Uterus (tissue), 4 donors: ENCODE measurements around the gene BRD3. TPM values are rescaled to one million over a fixed set of nuclear protein-coding genes. Genes with fewer than 3 reads are reported as not detected.

Experiments
- DNase-seq, 2 donors: peaks; one replicate each; pipeline ENCODE4 v3.0.0-alpha.2; 2019 to 2020
- H3K27ac ChIP-seq, 2 donors: fragments of 200-600 bp; sonication (generic); 1 replicate in 1 of 2; 2 replicates in 1 of 2; pipeline ENCODE4 v1.5.1; 2016 to 2018
- H3K27me3 ChIP-seq, 2 donors: fragments of 200-600 bp; sonication (generic); one replicate each; pipeline ENCODE4 v1.5.1; 2018 to 2019; ENCODE audit warnings: control low read depth in 1 of 2
- H3K36me3 ChIP-seq, 2 donors: fragments of 200-600 bp; sonication (generic); one replicate each; pipeline ENCODE4 v1.5.1; 2019; ENCODE audit warnings: control low read depth in 1 of 2
- H3K4me1 ChIP-seq, 2 donors: fragments of 200-600 bp; sonication (generic); one replicate each; pipeline ENCODE4 v1.5.1; 2018 to 2019; ENCODE audit warnings: control low read depth in 1 of 2
- H3K4me3 ChIP-seq, 2 donors: fragments of 200-600 bp; sonication (generic); 1 replicate in 1 of 2; 2 replicates in 1 of 2; pipeline ENCODE4 v1.5.1; 2018 to 2019; ENCODE audit warnings: mild to moderate bottlenecking in 1 of 2
- H3K9me3 ChIP-seq, 2 donors: fragments of 200-600 bp; sonication (generic); one replicate each; pipeline ENCODE4 v1.5.1; 2019; ENCODE audit warnings: control low read depth in 1 of 2
- POLR2A ChIP-seq, 2 donors: fragments of 450-650 bp; IDR thresholded peaks; one replicate each; pipeline ENCODE4 v1.6.1; 2016; ENCODE audit warnings: antibody characterized with exemption in 2 of 2, mild to moderate bottlenecking in 1 of 2, moderate library complexity in 1 of 2
- intact Hi-C: fragments of 100-400 bp; cut with DNase I; formaldehyde crosslinking; loops from one replicate; pipeline ENCODE4 v1.15.1; 2023; ENCODE audit warnings: low total_unique reads
- total RNA-seq, 4 donors: library from RNA; depleted of rRNA in 3 of 4; stranded (reverse); fragments of >200 nt in 3 of 4; gene quantifications; one replicate each; pipeline versions ENCODE4 v1.1.0 to v1.2.4, GENCODE V29; 2014 to 2023
- TF ChIP-seq, protein P1 (sequence below), 4 experiments: fragments of 200-600 bp in 2 of 4; fragments of 450-650 bp in 2 of 4; sonication (generic) in 2 of 4; IDR thresholded peaks; one replicate each; pipeline ENCODE4 v1.5.1; 2016 to 2019; ENCODE audit warnings: antibody characterized with exemption in 4 of 4, mild to moderate bottlenecking in 2 of 4, moderate library complexity in 1 of 4
- donor health status: DM: yes; HTN: yes; CAD: no.

The BRD3 gene
- total RNA-seq, 4 donors from 2014 or later: 7.2 to 85.0 (median 42.6) TPM

DNA sequence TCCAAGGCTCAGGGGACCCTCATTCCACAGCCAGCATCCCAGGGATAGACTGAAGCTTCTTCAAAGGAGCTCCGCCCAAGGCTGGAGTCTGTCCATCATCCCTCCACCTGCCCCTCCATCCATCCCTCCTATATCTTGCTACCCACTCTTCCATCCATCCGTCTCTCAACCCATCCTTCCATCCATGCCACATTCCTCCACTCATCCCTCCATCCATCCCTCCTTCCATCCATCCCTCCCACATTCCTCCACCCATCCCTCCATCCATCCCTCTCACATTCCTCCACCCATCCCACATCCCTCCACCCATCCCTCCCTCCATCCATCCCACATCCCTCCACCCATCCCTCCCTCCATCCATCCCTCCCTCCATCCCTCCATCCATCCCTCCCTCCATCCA is 70.2 kb downstream of the BRD3 start:
- no peaks in the 10 kb centered on the region for H3K36me3 ChIP-seq
- intact Hi-C loops: no loop called here
- no peaks in the 10 kb centered on the region for H3K27me3 ChIP-seq
- H3K27ac ChIP-seq: no peak overlapping the region
- no peak for DNase-seq
- TF ChIP-seq, protein P1, sequence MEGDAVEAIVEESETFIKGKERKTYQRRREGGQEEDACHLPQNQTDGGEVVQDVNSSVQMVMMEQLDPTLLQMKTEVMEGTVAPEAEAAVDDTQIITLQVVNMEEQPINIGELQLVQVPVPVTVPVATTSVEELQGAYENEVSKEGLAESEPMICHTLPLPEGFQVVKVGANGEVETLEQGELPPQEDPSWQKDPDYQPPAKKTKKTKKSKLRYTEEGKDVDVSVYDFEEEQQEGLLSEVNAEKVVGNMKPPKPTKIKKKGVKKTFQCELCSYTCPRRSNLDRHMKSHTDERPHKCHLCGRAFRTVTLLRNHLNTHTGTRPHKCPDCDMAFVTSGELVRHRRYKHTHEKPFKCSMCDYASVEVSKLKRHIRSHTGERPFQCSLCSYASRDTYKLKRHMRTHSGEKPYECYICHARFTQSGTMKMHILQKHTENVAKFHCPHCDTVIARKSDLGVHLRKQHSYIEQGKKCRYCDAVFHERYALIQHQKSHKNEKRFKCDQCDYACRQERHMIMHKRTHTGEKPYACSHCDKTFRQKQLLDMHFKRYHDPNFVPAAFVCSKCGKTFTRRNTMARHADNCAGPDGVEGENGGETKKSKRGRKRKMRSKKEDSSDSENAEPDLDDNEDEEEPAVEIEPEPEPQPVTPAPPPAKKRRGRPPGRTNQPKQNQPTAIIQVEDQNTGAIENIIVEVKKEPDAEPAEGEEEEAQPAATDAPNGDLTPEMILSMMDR (IDR thresholded peaks at IDR 0.05): no peak
- no peak for TF ChIP-seq POLR2A (IDR thresholded peaks at IDR 0.05)
- peaks cover 0 to 9% of the 10 kb centered on the region in 2 donors for H3K4me1 ChIP-seq
- H3K9me3 ChIP-seq: no peaks in the 10 kb centered on the region
- H3K4me3 ChIP-seq: no peak overlapping the region

GRCh38 chr9:133996531-133997520 is 71.0 kb downstream of the BRD3 start:
- Histone ChIP-seq H3K36me3 (no peaks in the 10 kb centered on the region), H3K9me3 (no peaks in the 10 kb centered on the region), H3K4me1 (peaks cover 0 to 9% of the 10 kb centered on the region in 2 donors), H3K4me3 (no peak overlapping the region), H3K27ac (no peak overlapping the region), H3K27me3 (no peaks in the 10 kb centered on the region)
- intact Hi-C loops: no loop called here
- TF ChIP-seq, protein P1 (IDR thresholded peaks at IDR 0.05): no peak
- TF ChIP-seq POLR2A (IDR thresholded peaks at IDR 0.05): no peak
- DNase-seq: no peak

- intact Hi-C loops: no loop called here
Observed at GRCh38 chr9:133995012-133995896, 72.6 kb downstream of the BRD3 start.

GRCh38 chr9:133994353-133995011 is 73.3 kb downstream of the BRD3 start:
- peak; percentile 69 to 83 for DNase-seq
- Histone ChIP-seq H3K4me3 (no peak overlapping the region), H3K4me1 (peaks cover 0 to 20% of the 10 kb centered on the region in 2 donors), H3K27me3 (no peaks in the 10 kb centered on the region), H3K36me3 (no peaks in the 10 kb centered on the region), H3K27ac (peak overlapping the region in 1 of 2 donors; percentile 82), H3K9me3 (no peaks in the 10 kb centered on the region)
- TF ChIP-seq, protein P1 (IDR thresholded peaks at IDR 0.05): peak; percentile 97 to 99 (median 98)
- TF ChIP-seq POLR2A (IDR thresholded peaks at IDR 0.05): no peak
- intact Hi-C loops: loop anchor here (5.0 kb wide), 1 partner anchor 202 kb away; no protein-coding TSS in a partner anchor

More at GRCh38 chr9:133995012-133995896, 72.6 kb downstream of the BRD3 start:
- no peak for TF ChIP-seq POLR2A (IDR thresholded peaks at IDR 0.05)
- TF ChIP-seq, protein P1 (IDR thresholded peaks at IDR 0.05): no peak
- Histone ChIP-seq H3K9me3 (no peaks in the 10 kb centered on the region), H3K27ac (no peak overlapping the region), H3K4me1 (peaks cover 0 to 20% of the 10 kb centered on the region in 2 donors), H3K4me3 (no peak overlapping the region), H3K36me3 (no peaks in the 10 kb centered on the region), H3K27me3 (no peaks in the 10 kb centered on the region)
- no peak for DNase-seq
